CD14-positive monocyte (primary cell): ENCODE measurements around the gene PKNOX2. TPM values are rescaled to one million over a fixed set of nuclear protein-coding genes. Genes with fewer than 3 reads are reported as not detected.
A peak's percentile ranks its signal among the peaks of the same experiment; 100 is the strongest.

ENCODE experiments used
- DNase-seq, 3 donors: peaks; one replicate each; pipeline ENCODE4 v3.0.0-alpha.2; 2011 to 2022
- H2AFZ ChIP-seq: 2 replicates; pipeline ENCODE4 v1.6.0; 2012; ENCODE audit warnings: mild to moderate bottlenecking, low read depth, low read length, inconsistent platforms; ENCODE audit not compliant: insufficient read depth, poor library complexity, severe bottlenecking
- H3K27ac ChIP-seq, 2 donors: 1 replicate in 1 of 2; 2 replicates in 1 of 2; pipeline ENCODE4 v1.5.1; 2012 to 2013; ENCODE audit warnings: low read length in 2 of 2, control low read depth in 1 of 2, inconsistent platforms in 1 of 2, low read depth in 1 of 2, mild to moderate bottlenecking in 1 of 2
- H3K27me3 ChIP-seq, 2 donors: one replicate each; pipeline versions ENCODE4 v1.6.0 to v1.6.1; 2011 to 2013; ENCODE audit warnings: low read length in 2 of 2; ENCODE audit not compliant: control insufficient read depth in 2 of 2, insufficient read depth in 2 of 2
- H3K36me3 ChIP-seq, 2 donors: replicated peaks in 1 of 2; 1 replicate in 1 of 2; 2 replicates in 1 of 2; pipeline versions ENCODE4 v1.5.1 to v1.6.1; 2012 to 2013; ENCODE audit warnings: low read length in 2 of 2, control low read depth in 1 of 2, inconsistent platforms in 1 of 2, mild to moderate bottlenecking in 1 of 2; ENCODE audit not compliant: insufficient read depth in 2 of 2, control insufficient read depth in 1 of 2
- H3K4me1 ChIP-seq, 2 donors: 1 replicate in 1 of 2; 2 replicates in 1 of 2; pipeline versions ENCODE4 v1.5.1 to v1.6.1; 2012 to 2013; ENCODE audit warnings: low read length in 2 of 2, control low read depth in 1 of 2, inconsistent platforms in 1 of 2, mild to moderate bottlenecking in 1 of 2, moderate library complexity in 1 of 2; ENCODE audit not compliant: insufficient read depth in 2 of 2, control insufficient read depth in 1 of 2
- H3K4me2 ChIP-seq: replicated peaks from 2 replicates; pipeline ENCODE3; 2012; ENCODE audit warnings: low read length, moderate library complexity, mild to moderate bottlenecking; ENCODE audit not compliant: poor library complexity, severe bottlenecking; ENCODE audit errors: extremely low read depth
- H3K4me3 ChIP-seq, 3 experiments: fragments of 200-600 bp in 1 of 3; sonication (generic) in 1 of 3; replicated peaks in 1 of 3; 1 replicate in 2 of 3; 2 replicates in 1 of 3; pipeline ENCODE4 v1.5.1; 2011 to 2013; ENCODE audit warnings: low read length in 3 of 3, mild to moderate bottlenecking in 3 of 3, control low read depth in 2 of 3, low read depth in 2 of 3, inconsistent platforms in 1 of 3, moderate library complexity in 1 of 3
- H3K79me2 ChIP-seq: 2 replicates; pipeline ENCODE4 v1.6.0; 2012; ENCODE audit warnings: mild to moderate bottlenecking, control low read depth, inconsistent platforms, low read length, moderate library complexity; ENCODE audit not compliant: insufficient read depth
- H3K9ac ChIP-seq: 2 replicates; pipeline ENCODE4 v1.6.0; 2017; ENCODE audit warnings: low read length, mild to moderate bottlenecking; ENCODE audit not compliant: insufficient read depth, poor library complexity, severe bottlenecking
- H3K9me3 ChIP-seq, 2 donors: replicated peaks in 1 of 2; 1 replicate in 1 of 2; 2 replicates in 1 of 2; pipeline versions ENCODE4 v1.5.1 to v1.6.1; 2012 to 2013; ENCODE audit warnings: low read length in 2 of 2, control low read depth in 1 of 2; ENCODE audit not compliant: control insufficient read depth in 1 of 2, insufficient read depth in 1 of 2
- H4K20me1 ChIP-seq: 2 replicates; pipeline ENCODE4 v1.6.0; 2012; ENCODE audit warnings: mild to moderate bottlenecking, low read length, control low read depth, moderate library complexity; ENCODE audit not compliant: insufficient read depth
- H3K27ac Mint-ChIP-seq, 7 donors: one replicate each; pipeline ENCODE4 v1.8.0; 2020; ENCODE audit warnings: mild to moderate bottlenecking in 7 of 7, mixed read lengths in 7 of 7, moderate library complexity in 6 of 7, inconsistent platforms in 2 of 7
- H3K27me3 Mint-ChIP-seq, 3 donors: one replicate each; pipeline ENCODE4 v1.8.0; 2021 to 2022; ENCODE audit warnings: low read depth in 3 of 3, mild to moderate bottlenecking in 3 of 3, mixed read lengths in 3 of 3, moderate library complexity in 3 of 3, inconsistent platforms in 1 of 3
- H3K36me3 Mint-ChIP-seq, 2 donors: one replicate each; pipeline ENCODE4 v1.8.0; 2020; ENCODE audit warnings: mixed read lengths in 2 of 2, inconsistent platforms in 1 of 2, mild to moderate bottlenecking in 1 of 2
- H3K4me1 Mint-ChIP-seq: one replicate; pipeline ENCODE4 v1.8.0; 2020; ENCODE audit warnings: mild to moderate bottlenecking, mixed read lengths
- H3K4me3 Mint-ChIP-seq, 2 donors: one replicate each; pipeline ENCODE4 v1.8.0; 2020; ENCODE audit warnings: mild to moderate bottlenecking in 2 of 2, mixed read lengths in 2 of 2, moderate library complexity in 1 of 2
- H3K9me3 Mint-ChIP-seq, 7 donors: one replicate each; pipeline ENCODE4 v1.8.0; 2020 to 2022; ENCODE audit warnings: mixed read lengths in 7 of 7, mild to moderate bottlenecking in 6 of 7, moderate library complexity in 6 of 7, inconsistent platforms in 2 of 7
- CTCF ChIP-seq: fragments of 200-600 bp; IDR thresholded peaks from one replicate; pipeline ENCODE4 v1.8.0; 2022; ENCODE audit warnings: antibody characterized with exemption, mild to moderate bottlenecking
- WGBS: methylation state at CpG from one replicate; pipeline ENCODE4 v1.1.5; 2013; ENCODE audit warnings: missing lambda C conversion rate; ENCODE audit not compliant: insufficient coverage; 5-methylcytosine and 5-hydroxymethylcytosine counted together
- intact Hi-C, 2 donors: fragments of 100-400 bp; cut with micrococcal nuclease; formaldehyde crosslinking; loops; one replicate each; pipeline versions ENCODE4 v1.15.0 to v1.15.1; 2023
- polyA plus RNA-seq, 3 donors: library from polyadenylated mRNA; depleted of rRNA in 1 of 3; unstranded in 2 of 3; stranded (reverse) in 1 of 3; fragments of 300-500 nt in 2 of 3; fragments of >200 nt in 1 of 3; fragmentation: Illumina TruSeq in 2 of 3; gene quantifications; 1 replicate in 2 of 3; 2 replicates in 1 of 3; pipeline ENCODE4 v1.2.3, GENCODE V29; 2012 to 2021

PKNOX2 gene
- polyA plus RNA-seq, 3 donors = not detected

- Mint-ChIP-seq H3K36me3 (no peaks in the 10 kb centered on the region), H3K4me1 (peaks cover 6% of the 10 kb centered on the region), H3K4me3 (peak overlapping the region in 1 of 2 donors; percentile 0), H3K27ac (no peak overlapping the region), H3K27me3 (peaks cover 27 to 43% (median 27%) of the 10 kb centered on the region in 3 donors), H3K9me3 (peaks cover 0 to 2% (median 0%) of the 10 kb centered on the region in 7 donors)
- peaks cover 2 to 30% of the 10 kb centered on the region in 2 donors for H3K27me3 ChIP-seq
- H3K36me3 ChIP-seq = no peaks in the 10 kb centered on the region
- H4K20me1 ChIP-seq = no peaks in the 10 kb centered on the region
- DNase-seq = no peak
- H3K9me3 ChIP-seq = no peaks in the 10 kb centered on the region
- intact Hi-C loops = no loop called here
- TF ChIP-seq CTCF = no peak
- no peak overlapping the region for H3K9ac ChIP-seq
- 83% methylated on average over 11 of the region's 12 CpGs for WGBS
- no peaks in the 10 kb centered on the region for H3K79me2 ChIP-seq
- no peak overlapping the region for H3K27ac ChIP-seq
- H3K4me1 ChIP-seq = no peaks in the 10 kb centered on the region
- no peak overlapping the region for H2AFZ ChIP-seq
- H3K4me3 ChIP-seq = no peak overlapping the region
- no peak overlapping the region for H3K4me2 ChIP-seq
Observed at GRCh38 chr11:125401235-125401634, 236.7 kb downstream of the PKNOX2 start.

- no peak for DNase-seq
- peaks cover 2 to 32% of the 10 kb centered on the region in 2 donors for H3K27me3 ChIP-seq
- no peak for TF ChIP-seq CTCF
- Mint-ChIP-seq H3K9me3 (peaks cover 0 to 2% (median 0%) of the 10 kb centered on the region in 7 donors), H3K27ac (no peak overlapping the region), H3K4me3 (no peak overlapping the region), H3K4me1 (peaks cover 6% of the 10 kb centered on the region), H3K36me3 (no peaks in the 10 kb centered on the region), H3K27me3 (peaks cover 27 to 45% (median 32%) of the 10 kb centered on the region in 3 donors)
- no peaks in the 10 kb centered on the region for H3K4me1 ChIP-seq
- no peaks in the 10 kb centered on the region for H3K79me2 ChIP-seq
- no peaks in the 10 kb centered on the region for H3K9me3 ChIP-seq
- H3K36me3 ChIP-seq = no peaks in the 10 kb centered on the region
- no peak overlapping the region for H2AFZ ChIP-seq
- no peak overlapping the region for H3K9ac ChIP-seq
- WGBS = 93% methylated on average over 6 of the region's 11 CpGs
- H3K4me3 ChIP-seq = no peak overlapping the region
- intact Hi-C loops = no loop called here
- H3K27ac ChIP-seq = no peak overlapping the region
- H4K20me1 ChIP-seq = no peaks in the 10 kb centered on the region
- no peak overlapping the region for H3K4me2 ChIP-seq
Observed at GRCh38 chr11:125401746-125402145, 237.2 kb downstream of the PKNOX2 start.
